Gastrocnemius medialis (tissue), 4 donors: Measurements from ENCODE around the gene IKBKG.

ENCODE experiments used
- POLR2A ChIP-seq, 2 donors: fragments of 450-650 bp; IDR thresholded peaks; one replicate each; pipeline ENCODE4 v1.6.1; 2017; ENCODE audit warnings: antibody characterized with exemption in 2 of 2, mild to moderate bottlenecking in 2 of 2, moderate library complexity in 2 of 2
- TF ChIP-seq, protein P1 (sequence below), 5 experiments: fragments of 450-650 bp in 3 of 5; fragments of 200-600 bp in 2 of 5; sonication (generic) in 2 of 5; IDR thresholded peaks in 4 of 5; conservative IDR thresholded peaks in 1 of 5; 1 replicate in 4 of 5; 2 replicates in 1 of 5; pipeline ENCODE4 v1.5.1; 2016 to 2019; ENCODE audit warnings: antibody characterized with exemption in 5 of 5, mild to moderate bottlenecking in 3 of 5, moderate library complexity in 3 of 5

GRCh38 chrX:154542723-154543424 lies 4.5 kb upstream of the IKBKG start:
- TF ChIP-seq, protein P1, sequence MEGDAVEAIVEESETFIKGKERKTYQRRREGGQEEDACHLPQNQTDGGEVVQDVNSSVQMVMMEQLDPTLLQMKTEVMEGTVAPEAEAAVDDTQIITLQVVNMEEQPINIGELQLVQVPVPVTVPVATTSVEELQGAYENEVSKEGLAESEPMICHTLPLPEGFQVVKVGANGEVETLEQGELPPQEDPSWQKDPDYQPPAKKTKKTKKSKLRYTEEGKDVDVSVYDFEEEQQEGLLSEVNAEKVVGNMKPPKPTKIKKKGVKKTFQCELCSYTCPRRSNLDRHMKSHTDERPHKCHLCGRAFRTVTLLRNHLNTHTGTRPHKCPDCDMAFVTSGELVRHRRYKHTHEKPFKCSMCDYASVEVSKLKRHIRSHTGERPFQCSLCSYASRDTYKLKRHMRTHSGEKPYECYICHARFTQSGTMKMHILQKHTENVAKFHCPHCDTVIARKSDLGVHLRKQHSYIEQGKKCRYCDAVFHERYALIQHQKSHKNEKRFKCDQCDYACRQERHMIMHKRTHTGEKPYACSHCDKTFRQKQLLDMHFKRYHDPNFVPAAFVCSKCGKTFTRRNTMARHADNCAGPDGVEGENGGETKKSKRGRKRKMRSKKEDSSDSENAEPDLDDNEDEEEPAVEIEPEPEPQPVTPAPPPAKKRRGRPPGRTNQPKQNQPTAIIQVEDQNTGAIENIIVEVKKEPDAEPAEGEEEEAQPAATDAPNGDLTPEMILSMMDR (IDR thresholded peaks at IDR 0.05 in 4 of 5, conservative IDR thresholded peaks at IDR 0.05 in 1 of 5) = no peak
- no peak for TF ChIP-seq POLR2A (IDR thresholded peaks at IDR 0.05)
